Right lobe of liver (tissue), 6 donors: ENCODE measurements around the gene TACC3. TPM values are rescaled to one million over a fixed set of nuclear protein-coding genes. Genes with fewer than 3 reads are reported as not detected.
A peak's percentile ranks its signal among the peaks of the same experiment; 100 is the strongest.

ENCODE experiments used
- ATAC-seq, 4 donors: fragments of 200-7000 bp; cut with Tn5 transposase; one replicate each; pipeline ENCODE4 v1.9.1; 2020; ENCODE audit warnings: mild to moderate bottlenecking in 4 of 4, moderate library complexity in 4 of 4
- DNase-seq, 3 donors: peaks; one replicate each; pipeline ENCODE4 v3.0.0-alpha.2; 2020
- H3K27ac ChIP-seq, 3 donors: fragments of 200-600 bp; one replicate each; pipeline ENCODE4 v1.8.0; 2022
- H3K27me3 ChIP-seq, 2 donors: fragments of 200-600 bp; one replicate each; pipeline ENCODE4 v1.8.0; 2022
- H3K36me3 ChIP-seq, 4 donors: fragments of 200-600 bp; sonication (generic) in 1 of 4; one replicate each; pipeline versions ENCODE4 v1.5.1 to v1.8.0; 2017 to 2022; ENCODE audit warnings: control low read depth in 1 of 4
- H3K4me1 ChIP-seq, 4 donors: fragments of 200-600 bp; sonication (generic) in 1 of 4; one replicate each; pipeline versions ENCODE4 v1.5.1 to v1.8.0; 2017 to 2022; ENCODE audit warnings: control low read depth in 1 of 4
- H3K4me3 ChIP-seq, 3 donors: fragments of 200-600 bp; one replicate each; pipeline ENCODE4 v1.8.0; 2022
- H3K9me3 ChIP-seq, 4 donors: fragments of 200-600 bp; sonication (generic) in 1 of 4; one replicate each; pipeline versions ENCODE4 v1.5.1 to v1.8.0; 2017 to 2022; ENCODE audit warnings: control low read depth in 1 of 4
- CTCF ChIP-seq, 4 donors: fragments of 200-600 bp in 3 of 4; fragments of 450-650 bp in 1 of 4; IDR thresholded peaks; one replicate each; pipeline versions ENCODE4 v1.5.1 to v1.8.0; 2016 to 2022; ENCODE audit warnings: antibody characterized with exemption in 4 of 4, mild to moderate bottlenecking in 2 of 4
- POLR2A ChIP-seq: fragments of 450-650 bp; IDR thresholded peaks from one replicate; pipeline ENCODE4 v1.6.1; 2017; ENCODE audit warnings: antibody characterized with exemption, mild to moderate bottlenecking
- WGBS: methylation state at CpG from one replicate; pipeline ENCODE4 v1.1.6; 2018; ENCODE audit warnings: low coverage, low lambda C conversion rate; ENCODE audit not compliant: insufficient coverage; ENCODE audit errors: missing lambda C conversion rate; 5-methylcytosine and 5-hydroxymethylcytosine counted together
- intact Hi-C, 2 donors: fragments of 100-400 bp; cut with DNase I; formaldehyde crosslinking; loops; one replicate each; pipeline versions ENCODE4 v1.11.2 to v1.14.1; 2022
- total RNA-seq, 6 experiments: library from RNA; depleted of rRNA in 2 of 6; stranded (reverse); fragments of >200 nt in 2 of 6; fragmentation: NEBNext Ultra II Directional in 3 of 6; extraction: Animal tissue kit (Norgen Biotek cat#: 25700) in 3 of 6; gene quantifications; one replicate each; pipeline versions ENCODE4 v1.1.0 to v1.2.4, GENCODE V29; 2016 to 2023
- donor health status: DM: no; HTN: yes; CAD: no.
- donor health status: DM: no; HTN: no; CAD: no.
- donor health status: DM: no; HTN: no; CAD: no.
- donor health status: DM: no; HTN: yes; CAD: no.
- donor health status: DM: no; HTN: yes; CAD: no.

Gene TACC3
- total RNA-seq, 6 experiments from 2014 or later, result 2.2 to 5.7 (median 4.8) TPM

GRCh38 chr4:1726146-1726934, 5.0 kb downstream of the TACC3 start:
- Histone ChIP-seq H3K27ac (peak overlapping the region in 2 of 3 donors; percentile 10 to 24), H3K27me3 (no peaks in the 10 kb centered on the region), H3K4me1 (peaks cover 0 to 14% (median 0%) of the 10 kb centered on the region in 4 donors), H3K36me3 (peaks cover 0 to 3% (median 0%) of the 10 kb centered on the region in 4 donors), H3K9me3 (no peaks in the 10 kb centered on the region), H3K4me3 (no peak overlapping the region)
- peak; percentile 73 to 80 (median 76) for ATAC-seq
- intact Hi-C loops, result loop anchor here in 1 of 2 donors (5.0 kb wide), 1 partner anchor 34 kb away; no protein-coding TSS in a partner anchor
- 48% methylated on average over 12 of the region's 17 CpGs for WGBS
- no peak for TF ChIP-seq POLR2A
- peak; percentile 94 to 100 (median 98) for TF ChIP-seq CTCF (IDR thresholded peaks at IDR 0.05)
- DNase-seq, result peak; percentile 88 to 91 (median 89)

GRCh38 chr4:1727117-1728031, 6.1 kb downstream of the TACC3 start:
- intact Hi-C loops, result loop anchor here in 1 of 2 donors (5.0 kb wide), 1 partner anchor 35 kb away; no protein-coding TSS in a partner anchor
- Histone ChIP-seq H3K4me1 (peaks cover 0 to 6% (median 0%) of the 10 kb centered on the region in 4 donors), H3K27ac (peak overlapping the region; percentile 13 to 39 (median 24)), H3K36me3 (peaks cover 0 to 3% (median 0%) of the 10 kb centered on the region in 4 donors), H3K4me3 (no peak overlapping the region), H3K27me3 (no peaks in the 10 kb centered on the region), H3K9me3 (no peaks in the 10 kb centered on the region)
- DNase-seq (peak; percentile 64 to 77 (median 75)), ATAC-seq (peak; percentile 54 to 63 (median 55))
- 37% methylated on average over 9 of the region's 18 CpGs for WGBS
- no peak for TF ChIP-seq POLR2A
- no peak for TF ChIP-seq CTCF (IDR thresholded peaks at IDR 0.05)

GRCh38 chr4:1728061-1728980, 7.0 kb downstream of the TACC3 start:
- Histone ChIP-seq H3K4me1 (peaks cover 0 to 6% (median 0%) of the 10 kb centered on the region in 4 donors), H3K36me3 (peaks cover 0 to 3% (median 0%) of the 10 kb centered on the region in 4 donors), H3K27me3 (no peaks in the 10 kb centered on the region), H3K27ac (peak overlapping the region; percentile 13 to 39 (median 24)), H3K4me3 (no peak overlapping the region), H3K9me3 (no peaks in the 10 kb centered on the region)
- intact Hi-C loops, result loop anchor here in 1 of 2 donors (5.0 kb wide), 1 partner anchor 36 kb away; no protein-coding TSS in a partner anchor
- WGBS, result 78% methylated on average over 4 of the region's 31 CpGs
- peak in 2 of 3 donors; percentile 25 to 43 for DNase-seq
- no peak for TF ChIP-seq CTCF (IDR thresholded peaks at IDR 0.05)
- no peak for TF ChIP-seq POLR2A
- no peak for ATAC-seq
